PC-3 (cell line): ENCODE data around the gene AGPS.

ENCODE experiments used
- EZH2phosphoT487 ChIP-seq: fragments of 300-600 bp; sonication (generic); IDR thresholded peaks from 2 replicates; pipeline ENCODE4 v1.6.1; 2018; ENCODE audit warnings: mild to moderate bottlenecking, antibody characterized with exemption, low read length, borderline replicate concordance
- TF ChIP-seq, protein P1 (sequence below): fragments of 300-600 bp; sonication (generic); conservative IDR thresholded peaks from 2 replicates; pipeline ENCODE4 v1.5.1; 2017; ENCODE audit warnings: antibody characterized with exemption, low read depth, mild to moderate bottlenecking, low read length

DNA sequence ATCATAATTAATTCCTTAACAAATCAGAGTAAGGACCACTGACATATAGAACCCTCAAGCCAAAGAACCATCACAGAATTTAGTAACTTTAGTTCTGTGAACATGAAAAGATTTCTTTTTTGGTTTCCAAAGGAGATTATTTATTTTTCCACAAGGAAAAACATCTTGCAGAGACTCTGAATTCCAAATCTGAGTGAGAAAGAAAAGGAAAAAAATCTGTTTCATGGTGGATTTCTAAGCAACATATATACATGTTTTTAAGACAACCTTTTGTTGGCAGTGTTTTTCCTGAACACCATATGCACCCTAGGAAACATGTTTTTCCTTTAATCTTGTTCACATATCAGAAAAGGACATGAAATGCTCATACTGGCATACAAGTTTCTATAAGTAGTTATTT, 149.8 kb downstream of the AGPS start:
- TF ChIP-seq, protein P1, sequence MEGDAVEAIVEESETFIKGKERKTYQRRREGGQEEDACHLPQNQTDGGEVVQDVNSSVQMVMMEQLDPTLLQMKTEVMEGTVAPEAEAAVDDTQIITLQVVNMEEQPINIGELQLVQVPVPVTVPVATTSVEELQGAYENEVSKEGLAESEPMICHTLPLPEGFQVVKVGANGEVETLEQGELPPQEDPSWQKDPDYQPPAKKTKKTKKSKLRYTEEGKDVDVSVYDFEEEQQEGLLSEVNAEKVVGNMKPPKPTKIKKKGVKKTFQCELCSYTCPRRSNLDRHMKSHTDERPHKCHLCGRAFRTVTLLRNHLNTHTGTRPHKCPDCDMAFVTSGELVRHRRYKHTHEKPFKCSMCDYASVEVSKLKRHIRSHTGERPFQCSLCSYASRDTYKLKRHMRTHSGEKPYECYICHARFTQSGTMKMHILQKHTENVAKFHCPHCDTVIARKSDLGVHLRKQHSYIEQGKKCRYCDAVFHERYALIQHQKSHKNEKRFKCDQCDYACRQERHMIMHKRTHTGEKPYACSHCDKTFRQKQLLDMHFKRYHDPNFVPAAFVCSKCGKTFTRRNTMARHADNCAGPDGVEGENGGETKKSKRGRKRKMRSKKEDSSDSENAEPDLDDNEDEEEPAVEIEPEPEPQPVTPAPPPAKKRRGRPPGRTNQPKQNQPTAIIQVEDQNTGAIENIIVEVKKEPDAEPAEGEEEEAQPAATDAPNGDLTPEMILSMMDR: no peak
- no peak for TF ChIP-seq EZH2phosphoT487
